HCT116 (cell line): ENCODE measurements around the gene NEMP1. TPM values are rescaled to one million over a fixed set of nuclear protein-coding genes. Genes with fewer than 3 reads are reported as not detected.

Experiments
- ATAC-seq: fragments of 200-7000 bp; cut with Tn5 transposase; 2 replicates; pipeline ENCODE4 v1.9.1; 2020; ENCODE audit warnings: mild to moderate bottlenecking, moderate library complexity
- BruUV-seq: library from RNA; stranded (reverse); fragments of 400-500 nt; replicated peaks from 2 replicates; lab custom pipeline; 2021; lab: Mats Ljungman, UMichigan
- CTCF ChIA-PET: fragments of 300-600 bp; sonication (Branson Sonifier 250); formaldehyde crosslinking; loops from one replicate; lab custom pipeline; 2021; ENCODE audit warnings: antibody characterized with exemption; lab: Charles Lee
- POLR2A ChIA-PET: fragments of 300-600, 350-600 bp; sonication (Branson Sonifier 250); formaldehyde crosslinking; loops from one replicate; lab custom pipeline; 2021; ENCODE audit warnings: antibody characterized with exemption; lab: Charles Lee
- RAD21 ChIA-PET, 2 experiments: fragments of 300-600 bp; sonication (Branson Sonifier 250); formaldehyde crosslinking; loops; one replicate each; lab custom pipeline; 2023; ENCODE audit warnings: low total read pairs in 2 of 2; ENCODE audit not compliant: uncharacterized antibody in 2 of 2, unreplicated experiment in 2 of 2, low non-redundant PET in 1 of 2; lab: Charles Lee
- DNase-seq: peaks from one replicate; pipeline ENCODE4 v3.0.0-alpha.2; 2010; ENCODE audit warnings: low read depth, low spot score
- H2AFZ ChIP-seq: fragments of 200-600 bp; shearing (Covaris generic), sonication (generic); 2 replicates; pipeline ENCODE4 v1.6.1; 2017; ENCODE audit warnings: low read depth, mixed run types, mixed read lengths, antibody characterized with exemption, low read length; ENCODE audit not compliant: poor library complexity, severe bottlenecking
- H3K27ac ChIP-seq: 2 replicates; pipeline ENCODE4 v1.5.1; 2012; ENCODE audit warnings: low read depth, low read length
- H3K27me3 ChIP-seq: fragments of 200-600 bp; sonication (generic); 2 replicates; pipeline ENCODE4 v1.6.1; 2016; ENCODE audit warnings: mixed run types, low read length, mixed read lengths; ENCODE audit not compliant: insufficient read depth
- H3K36me3 ChIP-seq, 2 experiments: fragments of 200-500 bp in 1 of 2; fragments of 200-600 bp in 1 of 2; sonication (Bioruptor generic) in 1 of 2; sonication (generic) in 1 of 2; 2 replicates each; pipeline versions ENCODE4 v1.5.1 to v1.6.1; 2014 to 2016; ENCODE audit warnings: low read length in 2 of 2, inconsistent platforms in 1 of 2, mixed read lengths in 1 of 2, mixed run types in 1 of 2; ENCODE audit not compliant: insufficient read depth in 2 of 2, control insufficient read depth in 1 of 2
- H3K4me1 ChIP-seq, 2 experiments: fragments of 200-600 bp in 1 of 2; sonication (generic) in 1 of 2; 2 replicates each; pipeline versions ENCODE4 v1.5.1 to v1.6.1; 2012 to 2017; ENCODE audit warnings: low read length in 2 of 2, inconsistent platforms in 1 of 2, mild to moderate bottlenecking in 1 of 2, mixed read lengths in 1 of 2, mixed run types in 1 of 2, moderate library complexity in 1 of 2; ENCODE audit not compliant: insufficient read depth in 2 of 2, control insufficient read depth in 1 of 2
- H3K4me2 ChIP-seq: fragments of 200-600 bp; sonication (generic); 2 replicates; pipeline ENCODE4 v1.6.1; 2017; ENCODE audit warnings: mixed run types, low read length, mixed read lengths
- H3K4me3 ChIP-seq, 2 experiments: fragments of 200-600 bp in 1 of 2; sonication (generic) in 1 of 2; replicated peaks in 1 of 2; 2 replicates each; pipeline ENCODE4 v1.5.1; 2011 to 2016; ENCODE audit warnings: low read length in 2 of 2, control low read depth in 1 of 2, low read depth in 1 of 2, mild to moderate bottlenecking in 1 of 2, mixed read lengths in 1 of 2, mixed run types in 1 of 2
- H3K79me2 ChIP-seq: fragments of 200-600 bp; sonication (generic); 2 replicates; pipeline ENCODE4 v1.6.1; 2017; ENCODE audit warnings: mild to moderate bottlenecking, mixed run types, low read length, moderate library complexity, mixed read lengths; ENCODE audit not compliant: insufficient read depth
- H3K9ac ChIP-seq: fragments of 200-600 bp; sonication (generic); 2 replicates; pipeline ENCODE4 v1.6.1; 2016; ENCODE audit warnings: low read length, mixed read lengths
- H3K9me2 ChIP-seq: fragments of 200-600 bp; sonication (generic), shearing (Covaris generic); 2 replicates; pipeline ENCODE4 v1.6.1; 2017; ENCODE audit warnings: mixed run types, mild to moderate bottlenecking, moderate library complexity; ENCODE audit not compliant: insufficient read depth
- H3K9me3 ChIP-seq, 2 experiments: fragments of 200-500 bp in 1 of 2; fragments of 200-600 bp in 1 of 2; sonication (Bioruptor generic) in 1 of 2; sonication (generic) in 1 of 2; 2 replicates each; pipeline ENCODE4 v1.6.1; 2014 to 2017; ENCODE audit warnings: low read length in 2 of 2, mixed read lengths in 2 of 2, inconsistent platforms in 1 of 2, low read depth in 1 of 2, mild to moderate bottlenecking in 1 of 2, mixed run types in 1 of 2, moderate library complexity in 1 of 2; ENCODE audit not compliant: control insufficient read depth in 1 of 2, insufficient read depth in 1 of 2
- H4K20me1 ChIP-seq: fragments of 200-600 bp; sonication (generic), shearing (Covaris generic); 2 replicates; pipeline ENCODE4 v1.6.1; 2017; ENCODE audit warnings: mixed run types, mild to moderate bottlenecking, moderate library complexity; ENCODE audit not compliant: insufficient read depth
- CBX3 ChIP-seq: IDR thresholded peaks from 2 replicates; pipeline ENCODE4 v1.6.1; 2012; ENCODE audit warnings: low read depth
- EGR1 ChIP-seq: IDR thresholded peaks from 2 replicates; pipeline ENCODE4 v1.6.1; 2012; ENCODE audit warnings: low read depth
- ELF1 ChIP-seq: IDR thresholded peaks from 2 replicates; pipeline ENCODE4 v1.6.1; 2012; ENCODE audit warnings: low read depth, borderline replicate concordance
- POLR2A ChIP-seq: IDR thresholded peaks from 2 replicates; pipeline ENCODE4 v1.7.0; 2011; ENCODE audit warnings: borderline replicate concordance; ENCODE audit not compliant: insufficient read depth, insufficient read length; ENCODE audit errors: extremely low read depth
- POLR2AphosphoS5 ChIP-seq: IDR thresholded peaks from 2 replicates; pipeline ENCODE4 v1.6.1; 2011; ENCODE audit warnings: mild to moderate bottlenecking, low read depth, low read length, moderate library complexity
- RAD21 ChIP-seq: IDR thresholded peaks from 2 replicates; pipeline ENCODE4 v1.6.1; 2012; ENCODE audit warnings: low read depth, mild to moderate bottlenecking
- SP1 ChIP-seq: IDR thresholded peaks from 2 replicates; pipeline ENCODE4 v1.6.1; 2012; ENCODE audit warnings: low read depth
- SRF ChIP-seq: IDR thresholded peaks from 2 replicates; pipeline ENCODE4 v1.6.1; 2012; ENCODE audit warnings: low read depth
- TCF7L2 ChIP-seq: IDR thresholded peaks from 2 replicates; pipeline ENCODE4 v1.7.0; 2011; ENCODE audit warnings: borderline replicate concordance, inconsistent platforms; ENCODE audit not compliant: insufficient read depth, insufficient read length; ENCODE audit errors: extremely low read depth
- YY1 ChIP-seq: IDR thresholded peaks from 2 replicates; pipeline ENCODE4 v1.6.1; 2011; ENCODE audit warnings: low read length, low read depth, moderate library complexity, mild to moderate bottlenecking; ENCODE audit not compliant: insufficient replicate concordance; ENCODE audit errors: extremely low read depth
- ZNF274 ChIP-seq: fragments of 200-500 bp; sonication (Bioruptor generic); IDR thresholded peaks from 2 replicates; pipeline ENCODE4 v1.6.1; 2014; ENCODE audit warnings: mild to moderate bottlenecking, low read depth, low read length, inconsistent platforms
- intact Hi-C: fragments of 100-400 bp; cut with micrococcal nuclease; formaldehyde crosslinking; loops from 2 replicates; pipeline ENCODE4 v1.10.0; 2022
- total RNA-seq: library from RNA; stranded (reverse); gene quantifications from one replicate; pipeline ENCODE4 v1.2.1, GENCODE V29; 2021; ENCODE audit not compliant: unreplicated experiment
- TF ChIP-seq, protein P1 (sequence below): IDR thresholded peaks from 2 replicates; pipeline ENCODE4 v1.6.1; 2011; ENCODE audit warnings: mild to moderate bottlenecking, low read length, moderate library complexity; ENCODE audit not compliant: insufficient replicate concordance; ENCODE audit errors: extremely low read depth
- TF ChIP-seq, protein P2 (sequence below), 3 experiments: fragments of 200-600 bp in 1 of 3; sonication (generic) in 1 of 3; IDR thresholded peaks in 2 of 3; conservative IDR thresholded peaks in 1 of 3; 2 replicates each; pipeline ENCODE4 v1.5.1; 2012 to 2017; ENCODE audit warnings: low read depth in 2 of 3, low read length in 2 of 3, antibody characterized with exemption in 1 of 3, borderline replicate concordance in 1 of 3, control low read depth in 1 of 3, mild to moderate bottlenecking in 1 of 3, mixed read lengths in 1 of 3, mixed run types in 1 of 3, moderate library complexity in 1 of 3; ENCODE audit not compliant: insufficient read depth in 1 of 3
- TF ChIP-seq, protein P3 (sequence below): IDR thresholded peaks from 2 replicates; pipeline ENCODE4 v1.6.1; 2012; ENCODE audit warnings: low read depth

NEMP1 gene
- total RNA-seq, 1 experiment from 2014 or later, result 35.2 TPM

GRCh38 chr12:57016348-57016747, 62.2 kb downstream of the NEMP1 start, which contains the start of gene TAC3:
Gene TAC3 (minus strand): TSS chr12:57016529. CDS start chr12:57015797, 732 bp downstream.
- CTCF ChIA-PET, result interaction anchor here (1.2 to 1.4 kb wide), 2 partner anchors 43 to 46 kb away, joined by 3 read pairs; no protein-coding TSS in a partner anchor
- H2AFZ ChIP-seq, result no peak within 1 kb of the TSS
- H3K9ac ChIP-seq, result no peak within 1 kb of the TSS
- no peak within 1 kb of the TSS for H3K4me2 ChIP-seq
- no TSS peak for BruUV-seq
- H3K36me3 ChIP-seq, result no peaks in the 10 kb centered on the region
- H3K79me2 ChIP-seq, result no peaks in the 10 kb centered on the region
- ATAC-seq (peak; percentile 49), DNase-seq (no peak)
- peaks cover 28% of the 10 kb centered on the region; the same call in 1 of the 2 replicates for H3K27me3 ChIP-seq
- no peaks in the 10 kb centered on the region for H3K9me3 ChIP-seq
- RAD21 ChIA-PET, result no interaction called here
- H3K4me3 ChIP-seq, result no peak within 1 kb of the TSS
- POLR2A ChIA-PET, result no interaction called here
- no peaks in the 10 kb centered on the region for H3K4me1 ChIP-seq
- no peaks in the 10 kb centered on the region for H4K20me1 ChIP-seq
- TF ChIP-seq RAD21, result no peak
- no peak for TF ChIP-seq EGR1
- TF ChIP-seq TCF7L2, result no peak
- TF ChIP-seq SP1, result no peak
- TF ChIP-seq SRF, result no peak
- no peak for TF ChIP-seq ZNF274
- TF ChIP-seq, protein P1, sequence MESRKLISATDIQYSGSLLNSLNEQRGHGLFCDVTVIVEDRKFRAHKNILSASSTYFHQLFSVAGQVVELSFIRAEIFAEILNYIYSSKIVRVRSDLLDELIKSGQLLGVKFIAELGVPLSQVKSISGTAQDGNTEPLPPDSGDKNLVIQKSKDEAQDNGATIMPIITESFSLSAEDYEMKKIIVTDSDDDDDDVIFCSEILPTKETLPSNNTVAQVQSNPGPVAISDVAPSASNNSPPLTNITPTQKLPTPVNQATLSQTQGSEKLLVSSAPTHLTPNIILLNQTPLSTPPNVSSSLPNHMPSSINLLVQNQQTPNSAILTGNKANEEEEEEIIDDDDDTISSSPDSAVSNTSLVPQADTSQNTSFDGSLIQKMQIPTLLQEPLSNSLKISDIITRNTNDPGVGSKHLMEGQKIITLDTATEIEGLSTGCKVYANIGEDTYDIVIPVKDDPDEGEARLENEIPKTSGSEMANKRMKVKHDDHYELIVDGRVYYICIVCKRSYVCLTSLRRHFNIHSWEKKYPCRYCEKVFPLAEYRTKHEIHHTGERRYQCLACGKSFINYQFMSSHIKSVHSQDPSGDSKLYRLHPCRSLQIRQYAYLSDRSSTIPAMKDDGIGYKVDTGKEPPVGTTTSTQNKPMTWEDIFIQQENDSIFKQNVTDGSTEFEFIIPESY, result no peak
- no peak for TF ChIP-seq POLR2A
- TF ChIP-seq YY1, result no peak
- no peak for TF ChIP-seq ELF1
- TF ChIP-seq, protein P2, sequence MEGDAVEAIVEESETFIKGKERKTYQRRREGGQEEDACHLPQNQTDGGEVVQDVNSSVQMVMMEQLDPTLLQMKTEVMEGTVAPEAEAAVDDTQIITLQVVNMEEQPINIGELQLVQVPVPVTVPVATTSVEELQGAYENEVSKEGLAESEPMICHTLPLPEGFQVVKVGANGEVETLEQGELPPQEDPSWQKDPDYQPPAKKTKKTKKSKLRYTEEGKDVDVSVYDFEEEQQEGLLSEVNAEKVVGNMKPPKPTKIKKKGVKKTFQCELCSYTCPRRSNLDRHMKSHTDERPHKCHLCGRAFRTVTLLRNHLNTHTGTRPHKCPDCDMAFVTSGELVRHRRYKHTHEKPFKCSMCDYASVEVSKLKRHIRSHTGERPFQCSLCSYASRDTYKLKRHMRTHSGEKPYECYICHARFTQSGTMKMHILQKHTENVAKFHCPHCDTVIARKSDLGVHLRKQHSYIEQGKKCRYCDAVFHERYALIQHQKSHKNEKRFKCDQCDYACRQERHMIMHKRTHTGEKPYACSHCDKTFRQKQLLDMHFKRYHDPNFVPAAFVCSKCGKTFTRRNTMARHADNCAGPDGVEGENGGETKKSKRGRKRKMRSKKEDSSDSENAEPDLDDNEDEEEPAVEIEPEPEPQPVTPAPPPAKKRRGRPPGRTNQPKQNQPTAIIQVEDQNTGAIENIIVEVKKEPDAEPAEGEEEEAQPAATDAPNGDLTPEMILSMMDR (IDR thresholded peaks at IDR 0.05 in 2 of 3, conservative IDR thresholded peaks at IDR 0.05 in 1 of 3; ENCODE audit: borderline replicate concordance in 1 of 3, insufficient read depth in 1 of 3, low read depth in 2 of 3, low read length in 2 of 3), result no peak
- TF ChIP-seq, protein P3, sequence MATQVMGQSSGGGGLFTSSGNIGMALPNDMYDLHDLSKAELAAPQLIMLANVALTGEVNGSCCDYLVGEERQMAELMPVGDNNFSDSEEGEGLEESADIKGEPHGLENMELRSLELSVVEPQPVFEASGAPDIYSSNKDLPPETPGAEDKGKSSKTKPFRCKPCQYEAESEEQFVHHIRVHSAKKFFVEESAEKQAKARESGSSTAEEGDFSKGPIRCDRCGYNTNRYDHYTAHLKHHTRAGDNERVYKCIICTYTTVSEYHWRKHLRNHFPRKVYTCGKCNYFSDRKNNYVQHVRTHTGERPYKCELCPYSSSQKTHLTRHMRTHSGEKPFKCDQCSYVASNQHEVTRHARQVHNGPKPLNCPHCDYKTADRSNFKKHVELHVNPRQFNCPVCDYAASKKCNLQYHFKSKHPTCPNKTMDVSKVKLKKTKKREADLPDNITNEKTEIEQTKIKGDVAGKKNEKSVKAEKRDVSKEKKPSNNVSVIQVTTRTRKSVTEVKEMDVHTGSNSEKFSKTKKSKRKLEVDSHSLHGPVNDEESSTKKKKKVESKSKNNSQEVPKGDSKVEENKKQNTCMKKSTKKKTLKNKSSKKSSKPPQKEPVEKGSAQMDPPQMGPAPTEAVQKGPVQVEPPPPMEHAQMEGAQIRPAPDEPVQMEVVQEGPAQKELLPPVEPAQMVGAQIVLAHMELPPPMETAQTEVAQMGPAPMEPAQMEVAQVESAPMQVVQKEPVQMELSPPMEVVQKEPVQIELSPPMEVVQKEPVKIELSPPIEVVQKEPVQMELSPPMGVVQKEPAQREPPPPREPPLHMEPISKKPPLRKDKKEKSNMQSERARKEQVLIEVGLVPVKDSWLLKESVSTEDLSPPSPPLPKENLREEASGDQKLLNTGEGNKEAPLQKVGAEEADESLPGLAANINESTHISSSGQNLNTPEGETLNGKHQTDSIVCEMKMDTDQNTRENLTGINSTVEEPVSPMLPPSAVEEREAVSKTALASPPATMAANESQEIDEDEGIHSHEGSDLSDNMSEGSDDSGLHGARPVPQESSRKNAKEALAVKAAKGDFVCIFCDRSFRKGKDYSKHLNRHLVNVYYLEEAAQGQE, result no peak
- TF ChIP-seq CBX3, result no peak
- TF ChIP-seq POLR2AphosphoS5, result no peak
- intact Hi-C loops, result no loop called here
- H3K27ac ChIP-seq, result no peak within 1 kb of the TSS
- H3K9me2 ChIP-seq, result no peaks in the 10 kb centered on the region
